H4 (cell line): ENCODE measurements around the gene GALNT7. TPM values are rescaled to one million over a fixed set of nuclear protein-coding genes. Genes with fewer than 3 reads are reported as not detected.

ENCODE experiments used
- DNase-seq: peaks from one replicate; pipeline ENCODE4 v3.0.0-alpha.2; 2015; ENCODE audit warnings: low spot score
- total RNA-seq: library from RNA; depleted of rRNA; stranded (reverse); fragments of >200 nt; shearing (Covaris generic); gene quantifications from 2 replicates; pipeline ENCODE4 v1.2.3, GENCODE V29; 2014

The GALNT7 gene
- total RNA-seq, 1 experiment from 2014 or later, result 56.7 TPM

DNA sequence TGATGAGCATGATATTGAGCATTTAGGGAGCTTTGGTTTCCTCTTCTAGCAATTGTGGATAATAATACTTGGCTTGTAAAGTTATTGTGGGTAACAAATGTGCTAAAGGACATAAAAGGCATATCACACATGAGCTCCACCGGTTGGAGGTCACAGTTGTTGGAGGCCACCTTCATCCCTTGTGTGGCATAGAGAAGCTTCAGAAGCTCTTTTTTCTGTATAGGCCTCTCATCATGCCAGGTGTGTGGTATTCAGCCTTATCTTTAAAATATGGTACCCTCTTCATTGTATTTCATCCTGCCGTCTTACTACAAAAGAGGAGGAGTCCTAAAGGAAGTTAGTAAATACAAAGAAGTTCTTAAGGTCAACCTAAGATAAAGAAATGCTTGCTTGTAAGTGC, 99.1 kb downstream of the GALNT7 start:
- DNase-seq, result no peak

DNA sequence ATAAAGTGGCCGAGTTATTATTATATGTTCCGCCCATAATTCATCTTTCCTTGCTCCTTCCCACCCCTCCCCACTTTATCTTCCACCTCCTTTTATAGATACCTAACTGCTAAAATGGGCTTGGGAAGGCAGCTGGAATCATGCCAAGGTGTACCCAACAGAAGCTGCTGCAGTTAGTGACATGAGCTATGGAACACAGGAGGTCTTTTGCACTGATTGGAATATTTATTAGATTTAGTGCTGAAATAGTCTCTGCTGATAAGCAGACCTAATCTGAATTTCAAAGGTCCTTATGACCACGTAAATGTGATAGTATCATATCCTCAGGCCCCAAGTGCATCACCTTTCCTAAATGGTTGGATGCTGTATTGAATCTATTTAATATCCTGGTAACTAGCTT, 100.7 kb downstream of the GALNT7 start:
- no peak for DNase-seq

DNA sequence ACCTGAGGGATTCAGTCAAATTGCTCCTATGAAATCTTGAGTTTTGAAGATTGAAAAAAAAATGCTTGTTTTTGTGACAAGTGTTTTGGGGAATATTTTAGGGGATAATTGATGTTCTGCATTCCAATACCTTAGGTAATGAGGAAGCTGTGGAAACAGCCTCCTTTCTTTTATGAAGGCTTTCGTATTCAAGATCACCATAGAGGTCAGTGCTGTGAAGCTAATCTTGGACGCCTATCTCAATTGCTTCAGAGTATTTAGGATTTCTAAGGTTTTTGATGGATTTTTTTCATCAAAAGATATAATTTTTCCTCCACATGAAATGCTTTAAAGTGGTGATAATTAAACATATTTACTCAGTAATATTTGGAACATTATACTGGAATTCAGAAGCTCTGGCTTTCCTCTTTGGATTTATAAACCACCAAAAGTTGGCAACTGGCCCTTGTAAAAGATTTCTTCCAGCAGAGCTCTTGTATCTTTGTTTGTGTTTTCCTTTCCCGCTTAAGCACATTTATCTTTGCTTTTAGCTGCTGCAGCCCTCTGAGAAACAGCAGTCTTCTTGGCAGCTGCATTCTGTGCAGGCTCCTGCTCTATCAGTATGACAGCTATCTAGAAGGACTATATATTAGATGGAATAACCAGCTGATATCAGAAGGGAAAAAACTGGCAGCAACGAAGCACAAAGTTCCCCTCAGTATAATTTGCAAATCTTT, 101.9 kb downstream of the GALNT7 start:
- DNase-seq, result no peak

DNA sequence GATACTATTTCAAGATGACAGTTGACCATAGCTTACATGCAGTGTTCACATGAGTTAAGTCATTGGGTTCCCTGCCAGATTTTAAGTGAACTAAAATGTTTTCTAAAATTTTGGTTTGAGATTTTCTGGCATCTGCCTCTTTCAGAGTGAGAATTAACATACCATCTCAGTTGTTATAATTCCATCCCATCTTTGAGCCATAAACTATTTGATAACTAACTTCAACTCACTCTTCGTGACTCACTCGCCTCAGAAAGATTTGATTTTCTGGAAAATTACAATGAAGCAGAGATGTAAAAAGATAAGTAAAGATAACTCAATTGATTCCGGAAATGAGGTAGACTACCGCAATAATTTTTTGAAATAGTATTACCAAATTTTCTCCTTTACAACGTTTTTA, 103.7 kb downstream of the GALNT7 start:
- no peak for DNase-seq

DNA sequence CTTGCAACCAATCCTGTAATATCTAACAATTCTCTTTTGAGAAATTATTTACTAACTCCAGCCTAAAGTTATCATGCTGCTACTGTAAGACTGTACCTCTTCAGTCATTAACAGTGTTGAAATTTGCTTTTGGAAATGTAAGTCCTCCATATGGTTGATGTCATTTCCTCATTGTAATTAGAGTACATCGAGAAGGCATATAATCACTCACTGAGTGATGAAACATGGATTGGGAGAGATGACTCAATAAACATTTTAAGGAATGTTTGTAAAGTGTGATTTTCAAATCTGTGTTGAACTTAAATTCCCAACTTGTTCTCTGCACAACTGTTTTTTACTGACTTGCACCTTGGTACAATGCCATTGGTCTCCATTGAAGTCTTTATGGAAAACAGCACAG, 104.4 kb downstream of the GALNT7 start:
- peak; percentile 42 for DNase-seq

DNA sequence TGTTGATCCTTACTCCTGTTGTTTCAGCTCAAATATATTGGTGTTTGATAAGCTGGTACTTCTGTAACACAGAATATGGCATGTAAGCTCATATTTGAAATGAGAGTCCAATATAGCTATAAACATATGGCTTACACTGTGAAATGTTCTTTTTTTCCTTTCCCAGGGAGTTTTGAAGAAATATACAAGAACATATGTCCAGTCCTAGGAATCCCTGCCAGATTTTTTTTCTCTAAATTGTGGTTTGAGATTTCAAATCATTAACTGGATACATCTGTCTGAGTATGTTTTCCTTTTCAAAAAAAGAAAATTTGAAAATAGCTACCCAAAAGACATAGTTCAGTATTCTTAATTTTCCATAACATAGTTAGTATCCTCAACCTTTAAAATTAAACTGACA, 105.3 kb downstream of the GALNT7 start:
- DNase-seq, result no peak

DNA sequence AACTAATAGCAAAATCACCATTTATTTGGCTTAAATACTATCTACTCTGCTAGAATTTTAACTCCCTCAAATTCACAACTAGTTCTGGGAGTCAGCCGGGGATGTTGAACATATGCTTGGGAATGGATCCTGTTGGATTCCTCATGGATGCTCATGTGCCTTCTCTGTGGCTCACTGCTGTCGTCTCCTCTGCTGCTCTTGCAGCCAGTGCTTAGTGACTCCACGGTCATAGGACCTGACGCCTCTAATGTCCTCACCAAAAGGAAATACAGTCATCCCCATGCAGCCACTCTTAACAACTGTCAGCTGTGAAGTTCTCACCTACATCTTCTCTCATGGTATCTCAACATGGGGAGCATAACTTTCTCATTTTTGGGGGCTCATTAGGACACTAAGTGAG, 106.1 kb downstream of the GALNT7 start:
- no peak for DNase-seq

DNA sequence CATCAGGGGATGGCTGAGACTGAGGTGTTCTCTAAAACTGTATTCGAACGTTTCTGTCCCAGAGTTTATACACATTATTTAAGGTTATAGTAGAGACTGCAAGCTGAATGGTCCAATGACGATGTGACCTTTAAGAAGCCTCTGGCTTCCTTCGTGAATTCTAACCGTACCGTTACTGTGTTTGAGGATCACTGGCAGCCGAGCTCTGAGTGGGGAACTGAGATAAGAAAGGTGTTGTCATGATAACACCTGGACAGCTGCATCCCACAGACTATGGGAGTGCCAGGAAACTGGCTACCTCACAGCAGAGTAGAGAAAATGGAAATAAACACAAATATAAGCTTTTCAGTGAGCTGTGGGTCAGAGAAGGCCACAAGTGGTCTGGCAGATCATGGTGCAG, 106.5 kb downstream of the GALNT7 start:
- no peak for DNase-seq

DNA sequence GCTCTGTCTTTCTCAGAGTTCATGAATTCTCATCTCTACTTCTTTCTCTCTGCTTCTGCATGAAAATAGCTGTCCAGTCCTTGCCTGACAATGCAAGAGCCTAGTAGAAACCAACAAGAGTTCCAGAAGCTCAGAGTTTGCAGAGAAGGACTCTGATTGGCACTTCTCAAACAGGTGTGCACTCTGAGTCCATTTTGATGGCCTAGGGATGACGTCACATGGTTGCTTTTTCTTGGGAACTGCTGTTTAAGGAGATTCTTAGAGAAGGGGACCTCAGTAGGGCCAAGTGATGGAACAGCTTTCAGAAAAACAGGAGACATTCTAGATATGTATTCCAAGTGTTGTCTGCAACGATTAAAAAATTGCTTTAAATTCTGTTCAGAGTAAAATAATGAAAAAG, 108.7 kb downstream of the GALNT7 start:
- no peak for DNase-seq

DNA sequence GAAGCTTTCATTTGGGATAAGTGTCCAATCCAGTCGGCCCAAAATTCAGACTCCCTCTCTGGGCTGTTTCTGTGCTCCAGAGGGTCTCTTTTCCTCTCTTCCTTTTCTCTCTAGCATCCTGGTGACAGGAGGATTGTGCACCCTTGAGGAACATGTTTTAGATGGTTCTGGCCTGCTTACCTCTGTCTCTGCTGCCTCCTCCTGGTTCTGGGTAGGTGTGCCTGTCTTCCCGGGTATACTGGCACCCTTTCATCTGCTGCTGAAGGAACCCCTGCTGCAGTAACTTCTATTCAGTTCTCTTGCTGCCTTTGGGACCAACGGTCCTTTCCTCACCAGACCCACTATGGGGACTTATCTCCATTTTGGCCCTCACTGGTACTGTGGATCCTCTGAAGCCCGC, 112.4 kb downstream of the GALNT7 start:
- no peak for DNase-seq

DNA sequence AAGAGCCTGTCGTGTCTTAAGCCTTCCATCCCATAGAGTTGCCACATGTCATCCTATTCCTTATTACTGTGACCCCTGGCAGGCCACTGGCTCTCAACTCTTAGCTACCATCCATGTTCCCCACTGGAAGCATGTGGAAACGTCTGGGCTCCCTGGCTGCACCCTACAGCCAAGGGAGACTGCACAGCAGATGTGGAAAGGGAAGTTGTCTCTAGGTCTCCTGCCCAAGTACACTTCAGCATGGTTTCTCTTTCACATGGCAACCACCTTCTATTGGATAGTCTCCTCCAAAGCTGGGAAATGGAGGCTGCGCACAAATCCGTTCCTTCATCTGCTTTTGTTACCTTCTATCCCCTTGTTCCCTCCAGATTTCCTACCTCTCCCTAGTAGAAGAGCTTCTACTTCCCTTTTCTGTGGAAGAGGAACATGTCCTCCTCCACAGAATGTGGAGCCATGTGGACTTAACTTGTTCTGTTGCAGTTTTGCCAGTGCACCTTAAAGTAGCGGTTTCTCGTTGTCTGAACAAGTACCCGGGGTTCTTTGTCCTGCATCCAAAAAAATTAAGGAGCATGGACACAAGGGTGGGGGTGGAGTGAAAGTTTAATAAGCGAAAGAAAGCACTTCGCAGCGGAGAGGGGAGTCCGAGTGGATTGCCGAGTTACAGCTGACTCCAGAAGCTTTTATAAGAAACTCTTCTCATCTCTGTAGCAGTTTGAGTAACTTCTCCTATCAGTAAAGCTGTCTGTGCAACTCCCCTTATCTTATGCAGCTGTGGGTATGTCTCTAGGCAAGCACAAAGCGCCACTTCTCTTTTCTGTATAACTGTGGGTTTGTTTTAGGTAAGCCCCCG, 113.0 kb downstream of the GALNT7 start:
- DNase-seq, result no peak

DNA sequence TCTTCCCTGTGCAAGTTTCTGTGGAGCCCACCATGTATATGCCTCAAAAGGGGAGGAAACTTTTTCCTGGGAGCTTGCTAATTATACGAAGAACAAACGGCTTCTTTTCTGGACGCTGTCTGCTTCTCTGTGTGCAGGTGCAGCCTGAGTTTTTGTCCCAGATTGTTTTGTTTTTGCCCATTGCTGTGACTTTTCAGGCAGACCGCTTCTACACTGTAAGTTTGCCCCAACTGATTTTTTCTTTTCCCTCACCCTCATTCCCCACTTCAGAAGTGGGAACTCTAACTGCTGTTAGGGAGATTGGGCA, 113.6 kb downstream of the GALNT7 start:
- no peak for DNase-seq

DNA sequence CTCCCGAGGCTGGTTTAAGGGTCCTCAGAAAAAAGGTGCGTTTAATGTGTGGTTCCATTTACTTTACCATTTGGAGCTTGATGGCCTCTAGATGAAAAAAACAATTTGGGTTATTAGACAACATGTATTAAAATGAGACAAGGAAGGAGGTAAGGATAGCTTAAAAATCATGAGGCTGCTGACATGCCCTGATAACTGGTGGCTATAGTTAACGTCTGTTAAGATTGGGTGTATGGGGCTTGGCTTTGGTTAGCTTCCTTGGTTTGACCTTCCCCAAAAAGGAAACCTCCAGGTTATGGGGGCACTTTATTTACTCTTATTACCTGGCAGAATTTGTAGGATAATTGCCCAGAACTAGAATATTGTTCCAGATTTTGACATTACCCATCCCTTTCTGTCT, 114.0 kb downstream of the GALNT7 start:
- no peak for DNase-seq

DNA sequence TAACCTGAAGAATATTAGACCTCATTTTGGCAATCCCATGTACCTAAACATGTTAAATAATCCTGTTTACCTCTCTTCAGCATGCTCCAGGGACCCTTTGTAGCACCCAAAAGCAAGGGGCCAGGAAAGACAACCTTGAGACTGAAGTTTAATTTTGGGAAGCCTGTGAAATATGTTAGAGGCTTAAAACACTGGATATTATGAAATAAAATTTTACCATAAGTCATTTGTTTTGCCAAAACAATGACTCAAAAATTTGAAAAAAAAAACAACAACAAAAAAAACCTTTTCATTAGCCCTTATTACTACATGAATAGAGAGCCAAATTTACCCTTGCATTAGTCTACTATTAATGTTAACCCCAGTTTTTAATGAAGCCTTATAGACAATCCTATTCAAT, 115.9 kb downstream of the GALNT7 start:
- no peak for DNase-seq

DNA sequence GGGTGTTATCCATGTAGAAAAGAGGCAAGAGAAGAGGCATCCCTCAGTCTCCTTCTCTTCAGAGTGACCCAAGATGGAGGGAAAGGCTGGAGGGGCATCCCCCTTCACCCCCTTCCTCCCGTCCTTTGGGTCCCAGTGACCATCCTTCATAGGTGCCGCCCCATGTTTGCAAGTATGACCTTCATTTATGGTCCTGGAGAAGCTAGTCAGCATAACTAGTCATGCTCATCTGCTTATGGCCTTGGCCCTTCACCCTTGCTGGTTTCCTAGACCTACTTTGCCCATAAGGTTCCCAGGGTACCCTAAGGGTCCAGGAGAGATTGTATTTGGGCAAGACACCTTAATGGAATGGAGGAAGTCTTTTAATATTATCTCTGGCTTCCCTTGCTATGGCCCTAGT, 118.9 kb downstream of the GALNT7 start:
- no peak for DNase-seq

DNA sequence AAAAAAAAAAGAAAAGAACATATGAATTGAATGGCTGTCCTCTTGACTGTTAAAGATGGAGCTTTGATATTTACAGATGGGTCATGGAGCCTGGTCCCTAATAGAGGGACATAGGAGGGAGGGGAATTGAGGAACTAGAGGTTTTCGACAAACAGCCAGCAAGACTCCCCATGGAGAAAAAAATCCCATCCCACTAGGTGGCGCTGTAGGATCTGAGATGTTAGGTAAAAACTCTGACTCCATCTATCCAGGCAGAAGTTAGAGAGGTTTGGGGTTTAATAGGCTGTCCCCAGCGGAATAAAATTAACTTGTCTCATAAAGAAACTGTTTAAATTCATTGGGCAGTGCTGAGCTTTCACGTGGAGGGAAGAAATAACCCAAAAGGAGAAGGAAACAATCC, 119.7 kb downstream of the GALNT7 start:
- no peak for DNase-seq

DNA sequence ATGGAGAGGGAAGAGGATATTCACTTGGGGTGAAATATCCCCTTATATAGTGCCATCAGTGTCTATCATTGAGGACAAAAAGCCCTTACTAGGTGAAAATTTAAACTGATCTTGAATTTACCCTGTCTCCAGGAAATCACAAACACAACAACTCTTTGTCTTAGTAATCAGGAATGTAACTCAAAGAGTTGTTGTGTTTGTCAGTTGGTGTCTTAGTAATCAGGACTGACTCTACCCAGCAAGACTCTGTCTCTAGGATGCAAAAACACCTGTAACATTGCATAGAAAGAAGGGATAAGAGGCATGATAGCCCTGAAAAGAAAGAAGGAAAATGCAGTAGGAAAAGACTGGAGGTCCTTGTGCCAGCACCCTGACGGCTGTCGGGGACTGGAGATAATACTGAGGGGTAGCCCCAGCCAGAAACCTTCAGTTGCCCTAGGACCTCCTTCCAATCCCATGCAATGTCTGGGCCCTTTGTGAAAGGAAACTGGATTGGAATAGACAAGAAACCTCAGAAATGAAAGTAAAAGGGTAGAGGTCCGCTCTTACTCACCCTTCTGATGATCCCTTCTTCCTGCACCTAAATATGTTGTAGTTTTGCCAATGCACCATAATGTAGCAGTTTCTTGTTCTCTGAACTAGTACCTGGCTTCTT, 120.2 kb downstream of the GALNT7 start:
- DNase-seq, result no peak

DNA sequence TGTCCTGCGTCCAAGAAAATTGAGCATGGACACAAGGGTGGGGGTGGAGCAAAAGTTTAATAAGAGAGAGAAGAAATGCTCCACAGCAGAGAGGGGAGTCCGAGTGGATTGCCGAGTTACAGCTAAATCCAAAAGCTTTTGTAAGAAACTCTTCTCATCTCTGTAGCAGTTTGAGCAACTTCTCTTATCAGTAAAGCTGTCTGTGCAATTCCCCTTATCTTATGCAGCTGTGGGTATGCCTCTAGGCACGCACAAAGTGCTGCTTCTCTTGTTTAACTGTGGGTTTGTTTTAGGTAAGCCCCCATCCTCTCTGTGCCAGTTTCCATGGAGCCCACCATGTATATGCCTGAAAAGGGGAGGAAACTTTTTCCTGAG, 120.7 kb downstream of the GALNT7 start:
- DNase-seq, result no peak

DNA sequence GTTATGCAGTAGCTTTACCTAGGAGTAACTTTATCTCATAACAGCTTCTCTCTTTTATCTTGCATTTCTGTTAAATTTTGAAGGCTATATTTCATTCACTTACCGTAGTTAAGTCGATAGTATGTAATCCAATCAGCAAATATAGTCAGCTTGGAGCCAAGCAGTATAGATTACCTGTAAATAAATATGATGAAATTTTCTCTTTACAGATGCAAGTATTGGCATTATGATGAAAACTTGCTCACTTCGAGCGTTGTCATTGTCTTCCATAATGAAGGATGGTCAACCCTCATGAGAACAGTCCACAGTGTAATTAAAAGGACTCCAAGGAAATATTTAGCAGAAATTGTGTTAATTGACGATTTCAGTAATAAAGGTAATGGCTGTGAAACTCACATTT, 123.3 kb downstream of the GALNT7 start:
- no peak for DNase-seq

DNA sequence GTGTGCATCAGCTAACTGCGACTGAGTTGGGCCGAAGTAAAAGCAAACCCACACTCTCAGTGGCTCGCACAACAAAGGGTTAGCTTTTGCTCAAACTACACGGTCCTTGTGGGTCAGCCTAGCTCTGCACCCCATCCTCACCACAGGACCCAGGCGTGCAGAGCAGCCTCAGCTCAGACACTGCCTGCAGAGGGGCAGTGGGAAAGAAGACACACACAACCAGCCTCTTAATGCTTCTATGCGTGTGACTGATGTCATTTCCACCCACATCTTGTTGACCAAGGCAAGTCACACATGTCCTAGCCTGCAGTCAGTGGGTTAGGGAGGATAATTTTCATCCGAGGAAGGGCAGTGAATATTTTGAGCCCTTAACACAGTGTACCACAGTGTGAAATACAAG, 125.1 kb downstream of the GALNT7 start:
- no peak for DNase-seq

DNA sequence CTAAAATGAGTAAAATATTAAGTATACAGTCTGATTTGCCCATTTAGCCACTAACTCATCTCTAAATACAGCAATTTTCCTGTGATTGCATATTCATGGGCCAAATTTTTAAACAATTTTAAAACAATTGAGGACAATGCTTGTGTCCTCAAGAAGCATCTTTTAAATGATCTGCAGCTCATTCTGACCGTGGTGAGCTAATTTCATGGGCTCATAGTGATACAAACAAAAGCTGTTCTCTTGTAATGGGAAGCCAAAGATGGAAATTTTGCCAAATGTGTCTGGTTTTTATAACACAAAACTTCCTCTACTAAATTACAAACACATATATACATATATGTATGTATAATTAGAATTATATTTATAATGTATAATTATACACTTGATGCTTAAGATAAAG, 125.8 kb downstream of the GALNT7 start:
- no peak for DNase-seq

DNA sequence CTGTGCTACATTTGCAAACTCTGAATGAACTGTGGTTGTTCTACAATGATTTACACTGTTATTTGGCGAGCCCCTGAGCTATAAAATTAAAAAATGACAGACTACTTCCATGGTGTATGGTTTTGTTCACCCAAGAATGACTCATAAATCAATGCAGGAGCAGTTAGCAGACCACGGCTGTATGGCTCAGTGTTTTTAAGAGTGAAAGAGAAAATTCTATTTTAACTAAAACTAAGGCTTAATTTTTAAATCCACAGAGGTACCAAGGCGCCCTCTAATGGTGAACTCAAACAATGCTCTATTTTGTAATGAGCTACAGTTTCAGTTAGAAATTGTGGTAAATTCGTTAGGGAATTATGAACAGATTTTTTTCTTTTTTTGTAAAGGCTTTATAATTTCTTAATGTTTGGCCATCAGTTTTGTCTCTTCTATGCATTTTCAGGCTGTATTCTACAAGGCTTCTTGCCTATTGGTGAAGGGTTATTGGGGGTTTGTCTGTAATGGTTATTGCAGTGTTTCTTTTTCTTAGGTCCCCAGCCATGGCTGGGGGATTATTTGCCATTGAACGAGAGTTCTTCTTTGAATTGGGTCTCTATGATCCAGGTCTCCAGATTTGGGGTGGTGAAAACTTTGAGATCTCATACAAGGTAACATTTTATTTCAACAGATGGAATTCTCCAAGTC, 133.0 kb downstream of the GALNT7 start:
- peak; percentile 18 for DNase-seq

DNA sequence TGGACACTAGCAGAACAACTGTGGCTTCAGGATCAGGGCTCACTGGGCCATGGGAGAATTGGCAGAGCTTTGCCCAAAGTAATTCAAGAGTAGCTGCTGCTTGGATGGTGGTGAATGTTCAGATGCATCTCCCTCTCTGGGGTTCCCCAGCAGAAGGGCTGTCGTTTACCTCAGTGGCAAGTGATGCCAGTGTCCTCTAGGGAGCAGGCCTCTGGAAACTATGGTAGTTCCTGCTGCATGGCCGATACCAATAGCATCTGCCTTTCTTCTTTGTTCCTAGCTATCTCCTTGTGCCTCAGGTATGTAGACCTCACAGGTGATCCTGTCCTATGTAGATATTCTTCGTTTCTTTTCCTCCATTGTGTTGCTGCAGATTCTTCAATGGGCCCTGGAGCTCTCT, 139.2 kb downstream of the GALNT7 start:
- DNase-seq, result no peak
